CD14-positive monocyte (primary cell): ENCODE measurements around the gene SPATS2. TPM values are rescaled to one million over a fixed set of nuclear protein-coding genes. Genes with fewer than 3 reads are reported as not detected.

Experiments used
- DNase-seq, 3 donors: peaks; one replicate each; pipeline ENCODE4 v3.0.0-alpha.2; 2011 to 2022
- H2AFZ ChIP-seq: 2 replicates; pipeline ENCODE4 v1.6.0; 2012; ENCODE audit warnings: mild to moderate bottlenecking, low read depth, low read length, inconsistent platforms; ENCODE audit not compliant: insufficient read depth, poor library complexity, severe bottlenecking
- H3K27ac ChIP-seq, 2 donors: 1 replicate in 1 of 2; 2 replicates in 1 of 2; pipeline ENCODE4 v1.5.1; 2012 to 2013; ENCODE audit warnings: low read length in 2 of 2, control low read depth in 1 of 2, inconsistent platforms in 1 of 2, low read depth in 1 of 2, mild to moderate bottlenecking in 1 of 2
- H3K27me3 ChIP-seq, 2 donors: one replicate each; pipeline versions ENCODE4 v1.6.0 to v1.6.1; 2011 to 2013; ENCODE audit warnings: low read length in 2 of 2; ENCODE audit not compliant: control insufficient read depth in 2 of 2, insufficient read depth in 2 of 2
- H3K36me3 ChIP-seq, 2 donors: replicated peaks in 1 of 2; 1 replicate in 1 of 2; 2 replicates in 1 of 2; pipeline versions ENCODE4 v1.5.1 to v1.6.1; 2012 to 2013; ENCODE audit warnings: low read length in 2 of 2, control low read depth in 1 of 2, inconsistent platforms in 1 of 2, mild to moderate bottlenecking in 1 of 2; ENCODE audit not compliant: insufficient read depth in 2 of 2, control insufficient read depth in 1 of 2
- H3K4me1 ChIP-seq, 2 donors: 1 replicate in 1 of 2; 2 replicates in 1 of 2; pipeline versions ENCODE4 v1.5.1 to v1.6.1; 2012 to 2013; ENCODE audit warnings: low read length in 2 of 2, control low read depth in 1 of 2, inconsistent platforms in 1 of 2, mild to moderate bottlenecking in 1 of 2, moderate library complexity in 1 of 2; ENCODE audit not compliant: insufficient read depth in 2 of 2, control insufficient read depth in 1 of 2
- H3K4me2 ChIP-seq: replicated peaks from 2 replicates; pipeline ENCODE3; 2012; ENCODE audit warnings: low read length, moderate library complexity, mild to moderate bottlenecking; ENCODE audit not compliant: poor library complexity, severe bottlenecking; ENCODE audit errors: extremely low read depth
- H3K4me3 ChIP-seq, 3 experiments: fragments of 200-600 bp in 1 of 3; sonication (generic) in 1 of 3; replicated peaks in 1 of 3; 1 replicate in 2 of 3; 2 replicates in 1 of 3; pipeline ENCODE4 v1.5.1; 2011 to 2013; ENCODE audit warnings: low read length in 3 of 3, mild to moderate bottlenecking in 3 of 3, control low read depth in 2 of 3, low read depth in 2 of 3, inconsistent platforms in 1 of 3, moderate library complexity in 1 of 3
- H3K79me2 ChIP-seq: 2 replicates; pipeline ENCODE4 v1.6.0; 2012; ENCODE audit warnings: mild to moderate bottlenecking, control low read depth, inconsistent platforms, low read length, moderate library complexity; ENCODE audit not compliant: insufficient read depth
- H3K9ac ChIP-seq: 2 replicates; pipeline ENCODE4 v1.6.0; 2017; ENCODE audit warnings: low read length, mild to moderate bottlenecking; ENCODE audit not compliant: insufficient read depth, poor library complexity, severe bottlenecking
- H3K9me3 ChIP-seq, 2 donors: replicated peaks in 1 of 2; 1 replicate in 1 of 2; 2 replicates in 1 of 2; pipeline versions ENCODE4 v1.5.1 to v1.6.1; 2012 to 2013; ENCODE audit warnings: low read length in 2 of 2, control low read depth in 1 of 2; ENCODE audit not compliant: control insufficient read depth in 1 of 2, insufficient read depth in 1 of 2
- H4K20me1 ChIP-seq: 2 replicates; pipeline ENCODE4 v1.6.0; 2012; ENCODE audit warnings: mild to moderate bottlenecking, low read length, control low read depth, moderate library complexity; ENCODE audit not compliant: insufficient read depth
- H3K27ac Mint-ChIP-seq, 7 donors: one replicate each; pipeline ENCODE4 v1.8.0; 2020; ENCODE audit warnings: mild to moderate bottlenecking in 7 of 7, mixed read lengths in 7 of 7, moderate library complexity in 6 of 7, inconsistent platforms in 2 of 7
- H3K27me3 Mint-ChIP-seq, 3 donors: one replicate each; pipeline ENCODE4 v1.8.0; 2021 to 2022; ENCODE audit warnings: low read depth in 3 of 3, mild to moderate bottlenecking in 3 of 3, mixed read lengths in 3 of 3, moderate library complexity in 3 of 3, inconsistent platforms in 1 of 3
- H3K36me3 Mint-ChIP-seq, 2 donors: one replicate each; pipeline ENCODE4 v1.8.0; 2020; ENCODE audit warnings: mixed read lengths in 2 of 2, inconsistent platforms in 1 of 2, mild to moderate bottlenecking in 1 of 2
- H3K4me1 Mint-ChIP-seq: one replicate; pipeline ENCODE4 v1.8.0; 2020; ENCODE audit warnings: mild to moderate bottlenecking, mixed read lengths
- H3K4me3 Mint-ChIP-seq, 2 donors: one replicate each; pipeline ENCODE4 v1.8.0; 2020; ENCODE audit warnings: mild to moderate bottlenecking in 2 of 2, mixed read lengths in 2 of 2, moderate library complexity in 1 of 2
- H3K9me3 Mint-ChIP-seq, 7 donors: one replicate each; pipeline ENCODE4 v1.8.0; 2020 to 2022; ENCODE audit warnings: mixed read lengths in 7 of 7, mild to moderate bottlenecking in 6 of 7, moderate library complexity in 6 of 7, inconsistent platforms in 2 of 7
- WGBS: methylation state at CpG from one replicate; pipeline ENCODE4 v1.1.5; 2013; ENCODE audit warnings: missing lambda C conversion rate; ENCODE audit not compliant: insufficient coverage; 5-methylcytosine and 5-hydroxymethylcytosine counted together
- intact Hi-C, 2 donors: fragments of 100-400 bp; cut with micrococcal nuclease; formaldehyde crosslinking; loops; one replicate each; pipeline versions ENCODE4 v1.15.0 to v1.15.1; 2023
- polyA plus RNA-seq, 3 donors: library from polyadenylated mRNA; depleted of rRNA in 1 of 3; unstranded in 2 of 3; stranded (reverse) in 1 of 3; fragments of 300-500 nt in 2 of 3; fragments of >200 nt in 1 of 3; fragmentation: Illumina TruSeq in 2 of 3; gene quantifications; 1 replicate in 2 of 3; 2 replicates in 1 of 3; pipeline ENCODE4 v1.2.3, GENCODE V29; 2012 to 2021
- TF ChIP-seq, protein P1 (sequence below): fragments of 200-600 bp; IDR thresholded peaks from one replicate; pipeline ENCODE4 v1.8.0; 2022; ENCODE audit warnings: antibody characterized with exemption, mild to moderate bottlenecking

Gene SPATS2
- polyA plus RNA-seq, 3 donors = 1.1 to 3.2 (median 1.8) TPM

GRCh38 chr12:49534731-49535278, 167.5 kb downstream of the SPATS2 start:
- no peaks in the 10 kb centered on the region for H4K20me1 ChIP-seq
- WGBS = 100% methylated on average over 3 of the region's 13 CpGs
- H3K9me3 ChIP-seq = no peaks in the 10 kb centered on the region
- H3K9me3 Mint-ChIP-seq = peaks cover 0 to 6% (median 0%) of the 10 kb centered on the region in 7 donors
- no peak overlapping the region for H3K4me2 ChIP-seq
- H3K9ac ChIP-seq = no peak overlapping the region
- no peaks in the 10 kb centered on the region for H3K36me3 ChIP-seq
- TF ChIP-seq, protein P1, sequence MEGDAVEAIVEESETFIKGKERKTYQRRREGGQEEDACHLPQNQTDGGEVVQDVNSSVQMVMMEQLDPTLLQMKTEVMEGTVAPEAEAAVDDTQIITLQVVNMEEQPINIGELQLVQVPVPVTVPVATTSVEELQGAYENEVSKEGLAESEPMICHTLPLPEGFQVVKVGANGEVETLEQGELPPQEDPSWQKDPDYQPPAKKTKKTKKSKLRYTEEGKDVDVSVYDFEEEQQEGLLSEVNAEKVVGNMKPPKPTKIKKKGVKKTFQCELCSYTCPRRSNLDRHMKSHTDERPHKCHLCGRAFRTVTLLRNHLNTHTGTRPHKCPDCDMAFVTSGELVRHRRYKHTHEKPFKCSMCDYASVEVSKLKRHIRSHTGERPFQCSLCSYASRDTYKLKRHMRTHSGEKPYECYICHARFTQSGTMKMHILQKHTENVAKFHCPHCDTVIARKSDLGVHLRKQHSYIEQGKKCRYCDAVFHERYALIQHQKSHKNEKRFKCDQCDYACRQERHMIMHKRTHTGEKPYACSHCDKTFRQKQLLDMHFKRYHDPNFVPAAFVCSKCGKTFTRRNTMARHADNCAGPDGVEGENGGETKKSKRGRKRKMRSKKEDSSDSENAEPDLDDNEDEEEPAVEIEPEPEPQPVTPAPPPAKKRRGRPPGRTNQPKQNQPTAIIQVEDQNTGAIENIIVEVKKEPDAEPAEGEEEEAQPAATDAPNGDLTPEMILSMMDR = no peak
- peak overlapping the region in 1 of 2 donors; percentile 82 for H3K4me3 Mint-ChIP-seq
- H3K27ac Mint-ChIP-seq = no peak overlapping the region
- no peak for DNase-seq
- no peak overlapping the region for H3K27ac ChIP-seq
- H3K36me3 Mint-ChIP-seq = peaks cover 4 to 5% of the 10 kb centered on the region in 2 donors
- H3K79me2 ChIP-seq = no peaks in the 10 kb centered on the region
- peaks cover 40% of the 10 kb centered on the region for H3K4me1 Mint-ChIP-seq
- peaks cover 16 to 39% (median 18%) of the 10 kb centered on the region in 3 donors for H3K27me3 Mint-ChIP-seq
- H3K4me1 ChIP-seq = peaks cover 43 to 49% of the 10 kb centered on the region in 2 donors
- intact Hi-C loops = no loop called here
- H2AFZ ChIP-seq = no peak overlapping the region
- peaks cover 0 to 18% of the 10 kb centered on the region in 2 donors for H3K27me3 ChIP-seq
- no peak overlapping the region for H3K4me3 ChIP-seq

DNA sequence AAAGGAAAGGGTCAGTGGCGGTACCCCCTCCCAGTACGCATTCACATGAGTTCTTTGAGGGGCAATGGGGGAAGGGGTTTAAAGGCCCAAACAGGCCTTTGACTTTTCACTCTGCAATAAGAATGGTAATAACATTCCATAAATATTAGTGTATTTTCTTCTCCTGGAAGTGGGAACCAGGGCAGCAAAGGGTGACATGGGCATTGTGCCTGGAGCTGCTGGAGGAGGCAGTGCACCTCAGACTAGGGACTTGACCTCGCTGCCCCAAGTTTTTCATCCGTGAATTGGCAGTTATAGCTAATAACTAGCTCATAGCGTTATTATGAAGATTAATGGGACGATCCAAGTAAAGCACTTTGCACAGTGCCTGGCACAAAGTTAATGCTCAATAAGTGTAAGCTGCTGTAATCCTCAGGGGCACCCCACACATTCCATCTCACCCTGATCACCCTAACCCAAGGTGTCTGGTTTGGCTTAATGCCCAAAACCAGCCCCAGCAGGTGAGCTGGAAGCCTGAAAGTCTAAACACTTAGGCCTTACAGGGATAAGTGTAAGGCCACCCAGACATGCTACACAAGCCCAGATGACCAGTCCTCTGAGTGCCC, 168.8 kb downstream of the SPATS2 start:
- Mint-ChIP-seq H3K4me3 (peak overlapping the region; percentile 16 to 93), H3K9me3 (peaks cover 0 to 6% (median 2%) of the 10 kb centered on the region in 7 donors), H3K27ac (peak overlapping the region in 2 of 7 donors; percentile 30 to 53), H3K36me3 (peaks cover 5 to 10% of the 10 kb centered on the region in 2 donors), H3K27me3 (peaks cover 28 to 51% (median 29%) of the 10 kb centered on the region in 3 donors), H3K4me1 (peaks cover 47% of the 10 kb centered on the region)
- Histone ChIP-seq H3K9me3 (peaks cover 0 to 5% of the 10 kb centered on the region in 2 donors), H4K20me1 (peaks cover 7% of the 10 kb centered on the region), H3K36me3 (no peaks in the 10 kb centered on the region), H3K4me3 (peak overlapping the region in 1 of 3 experiments; percentile 80), H3K4me1 (peaks cover 45 to 51% of the 10 kb centered on the region in 2 donors), H3K4me2 (peak overlapping the region; percentile 99), H3K27ac (peak overlapping the region in 1 of 2 donors; percentile 32), H3K79me2 (no peaks in the 10 kb centered on the region), H2AFZ (no peak overlapping the region), H3K9ac (peak overlapping the region; percentile 15), H3K27me3 (peaks cover 3 to 30% of the 10 kb centered on the region in 2 donors)
- intact Hi-C loops = no loop called here
- 86% methylated on average over 4 of the region's 6 CpGs for WGBS
- TF ChIP-seq, protein P1 = no peak
- no peak for DNase-seq
